Neural cell (in vitro differentiated cells): ENCODE measurements around the gene FABP1. TPM values are rescaled to one million over a fixed set of nuclear protein-coding genes. Genes with fewer than 3 reads are reported as not detected.

Source experiments
- H2AFZ ChIP-seq: fragments of 200-600, 300-800 bp; sonication (generic), shearing (Covaris generic); 2 replicates; pipeline ENCODE4 v1.6.0; 2014; ENCODE audit warnings: low read depth, mild to moderate bottlenecking, antibody characterized with exemption, low read length, moderate library complexity
- H3F3A ChIP-seq: fragments of 200-600 bp; shearing (Covaris generic); 2 replicates; pipeline ENCODE4 v1.6.1; 2016; ENCODE audit warnings: mild to moderate bottlenecking, moderate library complexity, mixed read lengths, antibody characterized with exemption, low read length; ENCODE audit not compliant: insufficient read depth, poor library complexity, severe bottlenecking
- H3K27ac ChIP-seq: fragments of 200-600, 300-800 bp; sonication (generic), shearing (Covaris generic); 2 replicates; pipeline ENCODE4 v1.5.1; 2014; ENCODE audit warnings: mild to moderate bottlenecking, low read length, moderate library complexity
- H3K27me3 ChIP-seq: fragments of 300-800, 200-600 bp; sonication (generic), shearing (Covaris generic); 2 replicates; pipeline ENCODE4 v1.6.0; 2014; ENCODE audit warnings: mild to moderate bottlenecking, low read depth, low read length, moderate library complexity; ENCODE audit not compliant: insufficient read depth
- H3K36me3 ChIP-seq: fragments of 300-800, 200-600 bp; sonication (generic), shearing (Covaris generic); 2 replicates; pipeline ENCODE4 v1.5.1; 2014; ENCODE audit warnings: mild to moderate bottlenecking, antibody characterized with exemption, low read length, moderate library complexity; ENCODE audit not compliant: insufficient read depth
- H3K4me2 ChIP-seq: fragments of 300-800, 200-600 bp; sonication (generic), shearing (Covaris generic); 2 replicates; pipeline ENCODE4 v1.6.0; 2014; ENCODE audit warnings: mild to moderate bottlenecking, low read length
- H3K4me3 ChIP-seq: fragments of 300-800, 200-600 bp; sonication (generic), shearing (Covaris generic); 2 replicates; pipeline ENCODE4 v1.5.1; 2014; ENCODE audit warnings: mild to moderate bottlenecking, low read length, moderate library complexity
- H3K79me2 ChIP-seq: fragments of 200-600 bp; shearing (Covaris generic); replicated peaks from 2 replicates; pipeline ENCODE4 v1.6.0; 2014; ENCODE audit warnings: mild to moderate bottlenecking, low read length, moderate library complexity; ENCODE audit not compliant: insufficient read depth
- H3K9ac ChIP-seq: fragments of 300-800, 200-600 bp; sonication (generic), shearing (Covaris generic); 2 replicates; pipeline ENCODE4 v1.6.1; 2016; ENCODE audit warnings: mild to moderate bottlenecking, low read length, mixed read lengths
- H3K9me2 ChIP-seq: fragments of 200-600 bp; shearing (Covaris generic); 2 replicates; pipeline ENCODE4 v1.6.1; 2016; ENCODE audit warnings: mild to moderate bottlenecking, low read length, mixed read lengths; ENCODE audit not compliant: insufficient read depth
- H3K9me3 ChIP-seq: fragments of 200-600, 300-800 bp; sonication (generic), shearing (Covaris generic); 2 replicates; pipeline ENCODE4 v1.6.1; 2016; ENCODE audit warnings: mild to moderate bottlenecking, mixed run types, low read length, moderate library complexity, mixed read lengths
- H4K20me1 ChIP-seq: fragments of 200-600 bp; shearing (Covaris generic); 2 replicates; pipeline ENCODE4 v1.6.1; 2016; ENCODE audit warnings: mild to moderate bottlenecking, mixed run types; ENCODE audit not compliant: insufficient read depth
- CTCF ChIP-seq: fragments of 450-650 bp; IDR thresholded peaks from 2 replicates; pipeline ENCODE4 v1.5.1; 2014; ENCODE audit warnings: antibody characterized with exemption, mild to moderate bottlenecking, moderate library complexity; ENCODE audit not compliant: poor library complexity, severe bottlenecking
- EP300 ChIP-seq: fragments of 450-650 bp; conservative IDR thresholded peaks from 2 replicates; pipeline ENCODE4 v1.6.1; 2014; ENCODE audit warnings: antibody characterized with exemption, mild to moderate bottlenecking, moderate library complexity; ENCODE audit not compliant: poor library complexity, severe bottlenecking
- EZH2 ChIP-seq: fragments of 200-600, 300-800 bp; shearing (Covaris generic), sonication (generic); IDR thresholded peaks from 2 replicates; pipeline ENCODE4 v1.6.1; 2014; ENCODE audit warnings: antibody characterized with exemption, low read length, borderline replicate concordance, mild to moderate bottlenecking; ENCODE audit not compliant: insufficient read depth, poor library complexity, severe bottlenecking
- MXI1 ChIP-seq: fragments of 450-650 bp; conservative IDR thresholded peaks from 2 replicates; pipeline ENCODE4 v1.6.1; 2014; ENCODE audit warnings: antibody characterized with exemption, mild to moderate bottlenecking; ENCODE audit not compliant: poor library complexity, severe bottlenecking
- POLR2AphosphoS5 ChIP-seq: IDR thresholded peaks from 2 replicates; pipeline ENCODE4 v1.6.1; 2012
- RAD21 ChIP-seq: fragments of 450-650 bp; conservative IDR thresholded peaks from 2 replicates; pipeline ENCODE4 v1.6.1; 2014; ENCODE audit warnings: antibody characterized with exemption, mild to moderate bottlenecking, moderate library complexity
- REST ChIP-seq: IDR thresholded peaks from 2 replicates; pipeline ENCODE4 v1.6.1; 2012; ENCODE audit warnings: borderline replicate concordance
- SMC3 ChIP-seq: fragments of 450-650 bp; conservative IDR thresholded peaks from 2 replicates; pipeline ENCODE4 v1.6.1; 2014; ENCODE audit warnings: antibody characterized with exemption, mild to moderate bottlenecking, moderate library complexity; ENCODE audit not compliant: poor library complexity
- TAF1 ChIP-seq: IDR thresholded peaks from 2 replicates; pipeline ENCODE4 v1.6.1; 2012; ENCODE audit warnings: low read depth
- polyA plus RNA-seq: library from polyadenylated mRNA; depleted of rRNA; stranded (reverse); fragments of >200 nt; gene quantifications from 2 replicates; pipeline ENCODE4 v1.2.3, GENCODE V29; 2014

FABP1 gene
- polyA plus RNA-seq, 1 donor from 2014 or later = not detected

DNA sequence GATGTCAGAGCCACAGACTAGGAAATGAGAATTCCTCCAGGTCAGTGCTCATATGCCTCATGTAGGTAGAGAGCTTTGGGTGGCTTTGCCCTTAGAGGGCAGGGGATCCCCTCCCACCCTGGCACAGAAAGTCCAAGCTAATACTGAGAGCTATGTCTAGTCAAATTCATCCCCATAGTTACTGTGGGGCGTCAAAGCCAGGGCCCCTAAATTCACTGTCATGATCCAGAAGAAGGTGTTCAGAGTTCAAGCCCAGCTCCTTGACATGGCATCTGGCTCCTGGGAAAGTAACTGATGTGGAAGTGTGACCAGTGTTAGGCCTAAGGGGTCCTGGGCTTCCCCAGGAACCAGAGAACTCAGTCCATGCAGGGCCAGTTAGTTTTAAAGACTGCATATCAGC lies 44.1 kb upstream of the FABP1 start:
- H3K36me3 ChIP-seq = no peaks in the 10 kb centered on the region
- H2AFZ ChIP-seq = no peak overlapping the region
- H3K4me3 ChIP-seq = no peak overlapping the region
- no peaks in the 10 kb centered on the region for H3F3A ChIP-seq
- H3K79me2 ChIP-seq = no peaks in the 10 kb centered on the region
- no peak overlapping the region for H3K27ac ChIP-seq
- H3K9me3 ChIP-seq = no peaks in the 10 kb centered on the region
- H3K9ac ChIP-seq = no peak overlapping the region
- no peak overlapping the region for H3K4me2 ChIP-seq
- H4K20me1 ChIP-seq = no peaks in the 10 kb centered on the region
- no peaks in the 10 kb centered on the region for H3K9me2 ChIP-seq
- TF ChIP-seq TAF1 (no peak), EP300 (no peak), EZH2 (no peak), RAD21 (no peak), MXI1 (no peak), POLR2AphosphoS5 (no peak), SMC3 (no peak), REST (no peak), CTCF (no peak)
- H3K27me3 ChIP-seq = no peaks in the 10 kb centered on the region

DNA sequence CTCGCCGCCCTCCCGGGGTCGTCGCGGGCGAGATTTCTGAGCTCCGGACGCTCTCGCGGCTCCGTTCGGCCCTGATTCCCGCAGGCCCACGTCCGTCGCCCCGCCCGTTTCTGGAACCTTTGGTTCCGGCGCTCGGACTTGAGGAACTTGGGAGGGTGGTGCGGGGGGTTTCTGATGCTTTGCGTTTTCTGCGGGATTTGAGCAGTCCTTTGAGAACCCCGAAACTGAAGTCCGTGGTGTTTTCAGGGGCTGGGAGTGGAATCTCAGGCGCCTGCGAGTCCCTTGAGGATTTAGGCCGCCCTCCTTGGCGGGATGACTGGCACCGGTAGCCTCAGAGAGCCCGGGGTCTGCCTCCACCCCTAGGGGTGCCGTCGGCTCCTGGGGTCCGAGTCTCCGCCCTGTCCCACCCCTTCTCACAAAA lies 42.6 kb upstream of the FABP1 start:
- H4K20me1 ChIP-seq = no peaks in the 10 kb centered on the region
- no peak overlapping the region for H3K4me2 ChIP-seq
- no peaks in the 10 kb centered on the region for H3K9me2 ChIP-seq
- H3K27me3 ChIP-seq = no peaks in the 10 kb centered on the region
- TF ChIP-seq SMC3 (no peak), EP300 (no peak), REST (no peak), CTCF (no peak), RAD21 (no peak), POLR2AphosphoS5 (no peak), EZH2 (no peak), TAF1 (no peak), MXI1 (no peak)
- H3K79me2 ChIP-seq = no peaks in the 10 kb centered on the region
- H3K9me3 ChIP-seq = no peaks in the 10 kb centered on the region
- H3K4me3 ChIP-seq = peak overlapping the region; percentile 53
- H3K36me3 ChIP-seq = no peaks in the 10 kb centered on the region
- no peaks in the 10 kb centered on the region for H3F3A ChIP-seq
- no peak overlapping the region for H2AFZ ChIP-seq
- H3K9ac ChIP-seq = peak overlapping the region; percentile 16
- H3K27ac ChIP-seq = no peak overlapping the region
